GM19372 (cell line): ENCODE data around the gene FUT7.
"Not testable (repeated sequence)": the region's sequence is repeated elsewhere in the genome, so short reads cannot be mapped to it uniquely, and the experiment has no call there.

Experiments used
- ATAC-seq: cut with Tn5 transposase; IDR thresholded peaks from one replicate; pipeline ENCODE4 v1.9.1; 2021; ENCODE audit warnings: mild to moderate bottlenecking, low read depth, moderate library complexity; ENCODE audit not compliant: unreplicated experiment

The FUT7 gene

GRCh38 chr9:137066096-137066861 is 34.4 kb upstream of the FUT7 start:
- ATAC-seq = no peak

DNA sequence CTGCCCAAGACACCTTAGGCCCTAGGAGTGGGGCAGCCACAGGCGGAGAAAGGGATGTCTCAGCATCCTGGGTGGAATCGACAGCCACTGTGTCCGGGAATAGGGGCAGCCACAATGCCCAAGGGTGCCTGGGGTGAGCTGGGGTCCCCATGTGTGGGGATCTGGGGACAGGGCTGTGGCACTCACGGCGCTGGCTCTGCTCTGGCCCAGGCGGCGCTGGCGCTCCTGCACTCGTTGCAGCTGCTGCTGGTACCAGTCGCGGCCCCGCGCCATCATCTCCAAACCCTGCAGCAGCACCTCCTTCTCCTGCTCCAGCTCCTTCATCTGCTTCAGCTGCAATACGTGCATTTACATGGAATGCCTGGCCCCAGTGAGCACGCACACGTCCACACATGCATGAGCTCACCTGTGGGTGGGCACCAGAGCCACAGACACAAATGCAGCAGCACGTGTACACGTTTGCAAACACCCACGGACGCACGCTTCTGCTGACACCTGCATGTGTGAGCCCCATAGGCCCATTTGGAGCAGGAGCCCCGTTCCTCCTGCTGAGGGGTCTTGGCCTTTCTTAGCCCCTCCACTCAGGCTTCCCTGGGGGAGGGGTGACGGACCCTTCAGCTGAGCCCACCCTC is 33.6 kb upstream of the FUT7 start:
- ATAC-seq = no peak

- ATAC-seq = no peak
Observed at GRCh38 chr9:137064880-137065164, 32.9 kb upstream of the FUT7 start.

DNA sequence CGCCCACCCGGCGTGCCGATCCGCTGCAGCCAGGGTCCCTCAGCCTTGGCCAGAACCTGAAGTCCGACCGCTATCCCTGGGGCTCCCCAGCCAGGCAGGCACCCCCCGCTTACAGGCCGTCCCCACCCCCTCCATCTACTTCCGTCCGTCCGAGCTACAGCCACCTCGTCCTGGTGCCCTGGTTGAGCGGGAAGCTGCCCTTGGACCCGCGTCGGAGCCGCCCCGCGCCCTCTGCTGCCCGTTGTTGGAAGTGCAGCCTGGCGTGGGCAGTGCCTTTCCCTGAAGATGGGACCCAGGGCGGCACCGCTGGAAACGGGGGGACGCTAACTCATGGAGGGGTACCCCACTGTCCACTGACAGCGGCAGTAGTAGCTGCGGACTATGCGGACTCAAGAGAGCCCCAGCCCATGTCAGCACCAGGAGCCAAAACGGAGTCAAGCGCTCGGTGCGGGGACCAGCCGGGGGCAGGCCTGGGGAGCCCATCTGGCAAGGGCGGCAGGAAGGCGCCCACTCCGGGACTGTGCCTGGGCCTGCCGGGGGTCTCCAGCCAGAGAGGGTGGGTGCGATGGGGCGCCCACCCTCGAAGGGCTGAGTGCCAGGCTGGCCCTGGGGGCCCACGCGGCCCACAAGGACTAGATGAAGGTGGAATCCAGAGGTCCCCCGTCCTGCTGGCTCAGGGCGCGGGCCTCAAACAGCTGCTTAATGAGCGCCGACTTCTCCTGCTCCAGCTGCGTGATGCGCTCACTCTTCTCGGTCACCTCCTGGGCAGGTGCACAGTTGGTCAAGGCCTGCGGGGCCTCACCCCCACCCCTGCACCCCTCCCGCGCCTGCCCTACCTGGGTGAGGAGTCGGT is 32.4 kb upstream of the FUT7 start:
- no peak for ATAC-seq

DNA sequence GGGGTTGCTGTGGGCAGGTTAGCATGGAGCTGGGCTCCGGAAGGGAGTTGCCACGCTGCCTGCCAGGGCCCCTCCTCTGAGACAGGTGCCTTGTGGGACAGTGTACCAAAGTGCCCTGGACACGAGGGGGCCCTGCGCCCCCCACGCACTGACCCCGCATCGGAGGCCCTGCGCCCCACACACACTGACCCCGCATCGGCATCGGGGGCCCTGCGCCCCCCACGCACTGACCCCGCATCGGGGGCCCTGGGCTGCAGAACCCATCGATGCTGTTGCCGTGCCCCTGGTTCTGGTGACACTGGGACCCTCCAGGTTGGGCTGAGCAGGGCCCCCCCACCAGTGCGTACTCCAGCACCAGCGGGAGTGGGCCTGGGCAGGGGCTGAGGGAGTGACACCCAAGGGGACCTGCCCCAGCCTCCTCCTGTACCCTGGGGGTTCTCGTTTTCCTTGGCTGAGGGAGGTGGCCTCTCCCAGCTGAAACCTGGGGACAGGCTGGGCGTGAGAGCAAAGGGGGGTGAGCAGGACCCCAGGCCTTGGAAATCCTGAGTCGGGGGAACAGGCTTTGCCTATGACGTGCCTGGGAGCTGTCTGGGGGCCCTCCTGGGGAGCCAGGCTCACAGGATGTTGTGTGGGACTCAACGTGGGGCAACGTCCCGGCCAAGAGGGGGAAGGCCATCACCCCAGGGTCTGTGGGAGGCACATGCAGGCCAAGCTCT is 31.6 kb upstream of the FUT7 start:
- ATAC-seq = no peak

DNA sequence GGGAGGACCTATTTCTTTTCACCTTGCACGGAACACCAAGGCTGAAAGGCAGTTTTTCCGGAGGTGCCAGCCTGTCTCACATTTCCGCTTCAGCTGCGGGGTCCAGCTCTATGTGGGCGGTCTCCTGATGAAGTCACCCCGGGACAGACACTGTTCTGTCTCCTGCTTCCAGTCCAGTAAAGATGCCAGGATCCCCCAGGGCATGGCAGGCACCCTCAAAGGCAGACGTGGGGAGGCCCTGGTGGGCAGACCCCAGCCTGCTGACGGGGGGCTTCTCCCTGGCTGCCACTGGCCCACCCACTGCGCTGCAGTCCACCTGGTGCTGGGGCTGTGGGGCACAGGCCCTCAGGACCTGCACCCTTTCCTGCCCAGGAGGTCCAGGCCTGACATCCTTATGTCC is 30.9 kb upstream of the FUT7 start:
- ATAC-seq = not testable (repeated sequence)

- no peak for ATAC-seq
Observed at GRCh38 chr9:137062384-137062783, 30.5 kb upstream of the FUT7 start.

- no peak for ATAC-seq
Observed at GRCh38 chr9:137058521-137059234, 26.8 kb upstream of the FUT7 start.

DNA sequence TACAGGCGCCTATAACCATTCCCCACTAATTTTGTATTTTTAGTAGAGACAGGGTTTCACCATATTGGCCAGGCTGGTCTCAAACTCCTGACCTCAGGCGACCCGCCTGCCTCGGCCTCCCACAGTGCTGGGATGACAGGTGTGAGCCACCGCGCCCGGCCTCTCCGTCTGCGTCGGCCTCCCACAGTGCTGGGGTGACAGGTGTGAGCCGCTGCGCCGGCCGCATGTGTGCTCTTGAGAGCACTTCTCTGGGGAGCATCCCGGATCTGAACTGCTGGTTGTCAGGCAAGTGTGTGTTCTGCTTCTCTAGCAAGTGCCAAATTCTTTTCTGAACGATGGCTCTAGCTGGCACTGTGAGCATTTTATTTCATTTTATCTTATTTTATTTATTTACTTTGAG is 25.7 kb upstream of the FUT7 start:
- no peak for ATAC-seq

GRCh38 chr9:137056739-137057415 is 25.0 kb upstream of the FUT7 start:
- ATAC-seq = no peak

- ATAC-seq = no peak
Observed at GRCh38 chr9:137055385-137056364, 23.8 kb upstream of the FUT7 start.

DNA sequence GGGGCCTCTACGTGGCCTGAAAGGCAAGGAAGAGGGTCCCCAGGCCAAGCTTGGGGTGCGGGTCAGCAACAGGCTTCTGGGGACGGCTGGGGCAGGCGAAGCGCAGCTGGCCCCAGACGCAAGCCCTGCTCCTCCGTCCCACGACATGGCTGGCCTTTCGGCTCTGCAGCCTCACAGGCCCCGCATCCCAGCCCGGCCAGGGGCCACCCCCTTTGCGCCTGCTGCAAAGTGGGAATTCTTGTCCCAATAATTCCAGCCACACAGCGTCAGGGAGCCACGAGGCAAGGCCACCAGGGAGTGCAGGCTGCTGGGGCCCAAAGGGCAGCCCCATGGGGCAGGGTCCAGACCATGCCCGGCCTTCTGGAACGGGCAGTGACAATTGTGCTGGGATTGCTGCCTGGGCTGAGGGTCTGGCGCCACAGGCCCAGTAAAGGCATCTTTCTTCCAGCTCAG is 23.1 kb upstream of the FUT7 start:
- ATAC-seq = no peak

DNA sequence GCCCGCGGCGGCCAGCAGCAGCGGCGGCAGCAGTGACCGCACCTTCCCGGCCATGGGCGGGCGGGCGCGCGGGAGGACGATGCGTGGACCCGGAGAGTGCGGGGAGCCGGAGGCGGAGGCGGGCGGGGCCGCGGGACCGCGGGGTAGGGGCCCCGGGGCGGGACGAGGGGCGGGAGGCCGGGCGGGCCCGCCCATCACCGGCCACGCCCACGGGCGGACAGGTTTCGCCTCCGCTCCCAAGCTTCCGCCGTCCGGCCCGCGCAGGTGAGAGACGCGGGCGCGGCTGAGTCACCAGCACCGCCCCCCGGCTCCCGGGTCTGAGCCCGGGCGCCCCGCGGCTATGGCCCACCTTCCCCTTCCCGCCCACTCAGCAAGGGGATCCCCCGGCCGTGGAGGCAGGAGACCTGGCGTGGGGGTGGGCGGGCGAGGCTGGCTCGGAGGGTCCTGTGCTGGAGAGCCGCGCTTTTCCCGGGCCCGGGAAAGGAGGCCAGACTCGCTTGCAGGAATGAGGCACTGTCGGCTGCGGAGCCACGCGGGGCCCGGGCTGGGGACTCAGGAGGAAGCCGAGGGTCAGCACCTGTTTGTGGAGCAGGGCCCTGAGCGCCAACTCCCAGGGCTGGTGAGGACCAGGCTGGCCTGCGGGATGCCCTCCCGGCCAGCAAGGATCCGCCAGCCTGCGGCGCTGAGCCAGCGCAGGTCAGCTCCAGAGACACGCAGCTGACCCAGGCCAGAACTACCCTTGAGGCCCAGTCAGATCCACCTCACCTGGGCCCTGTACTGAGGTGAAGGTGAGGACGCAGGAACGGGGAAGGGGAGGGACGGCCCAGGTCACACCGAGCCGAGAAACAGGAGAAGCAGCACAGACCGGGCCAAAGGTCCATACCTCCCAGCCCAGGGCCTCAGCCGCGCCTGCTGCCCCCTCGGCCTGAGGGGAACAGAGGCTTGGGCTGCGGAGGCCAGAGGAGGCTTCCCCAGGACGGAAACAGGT is 22.4 kb upstream of the FUT7 start, which contains the start of gene ENTPD2:
Gene ENTPD2, minus strand, starts transcription at position 118 of the 988 bp plus-strand sequence. Its CDS starts 64 bp downstream, at position 54.
- ATAC-seq = no peak

GRCh38 chr9:137052998-137053943 is 21.4 kb upstream of the FUT7 start:
- ATAC-seq = no peak

DNA sequence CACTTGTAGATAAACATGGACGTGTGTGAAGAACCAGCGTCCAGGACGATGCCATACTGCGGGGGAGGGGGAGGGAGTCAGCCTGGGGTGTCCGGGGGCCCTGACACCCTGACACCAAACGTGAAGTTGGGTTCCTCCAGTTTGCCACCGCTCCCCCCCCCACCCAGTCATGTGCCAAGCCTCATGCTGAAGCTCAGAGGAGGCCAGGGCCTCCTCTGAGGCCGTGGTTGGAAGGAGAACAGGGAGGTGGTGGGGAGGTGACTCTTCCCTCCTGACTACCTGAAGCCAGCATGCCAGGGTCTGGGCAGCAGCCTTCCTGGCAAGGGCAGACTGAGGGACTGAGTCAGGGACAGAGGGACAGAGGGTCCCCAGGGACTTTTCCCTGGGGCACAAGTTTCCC is 20.4 kb upstream of the FUT7 start:
- ATAC-seq = no peak

DNA sequence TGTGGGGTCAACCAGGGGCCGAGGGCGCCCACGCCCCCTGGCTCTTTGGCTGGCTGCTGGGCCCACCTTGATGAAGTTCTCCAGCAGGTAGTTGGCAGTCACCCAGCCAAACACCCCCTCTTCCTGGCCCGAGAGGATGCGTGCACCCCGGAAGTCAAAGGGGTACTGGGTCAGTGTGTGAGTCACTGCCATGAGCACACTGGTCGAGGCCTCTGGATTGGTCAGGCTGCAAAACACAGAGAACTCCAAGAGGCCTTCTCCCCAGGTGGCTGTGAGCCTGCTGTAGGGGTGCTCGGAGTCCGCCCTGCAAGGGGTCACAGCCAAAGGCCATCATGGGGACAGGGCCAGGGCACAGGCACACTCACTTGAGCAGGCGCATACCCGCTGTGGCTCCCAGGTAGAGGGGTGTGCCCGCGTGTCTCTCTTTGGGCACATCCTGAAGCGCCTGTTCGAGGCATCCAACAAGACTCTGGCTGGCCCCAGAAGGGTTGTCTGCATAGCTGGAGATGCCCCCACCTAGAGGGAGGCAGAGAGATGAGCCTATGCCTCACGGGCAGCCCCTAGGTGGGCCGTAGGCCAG is 19.3 kb upstream of the FUT7 start:
- no peak for ATAC-seq
